GM12878 (cell line): ENCODE measurements around the gene C1orf174. TPM values are rescaled to one million over a fixed set of nuclear protein-coding genes. Genes with fewer than 3 reads are reported as not detected.

Experiments used
- ATAC-seq: fragments of 200-7000 bp; cut with Tn5 transposase; 3 replicates; pipeline ENCODE4 v1.9.1; 2020; ENCODE audit warnings: mild to moderate bottlenecking, moderate library complexity
- BruUV-seq: library from RNA; stranded (reverse); fragments of 400-500 nt; replicated peaks from 2 replicates; lab custom pipeline; 2021; lab: Mats Ljungman, UMichigan
- CTCF ChIA-PET: fragments of 300-600 bp; sonication (Branson Sonifier 250); formaldehyde crosslinking; extraction: SDS; loops from one replicate; lab custom pipeline; 2021; ENCODE audit warnings: inconsistent platforms; lab: Yijun Ruan, JAX
- POLR2A ChIA-PET: fragments of 350-600 bp; formaldehyde crosslinking; extraction: SDS; loops from one replicate; lab custom pipeline; 2021; ENCODE audit warnings: inconsistent platforms; lab: Charles Lee
- RAD21 ChIA-PET: fragments of 300-600 bp; sonication (Branson Sonifier 250); formaldehyde crosslinking; loops from one replicate; lab custom pipeline; 2023; ENCODE audit warnings: antibody characterized with exemption; ENCODE audit not compliant: unreplicated experiment; lab: Charles Lee
- SMC1A ChIA-PET: fragments of 300-600 bp; sonication (Branson Sonifier 250); formaldehyde crosslinking; loops from one replicate; lab custom pipeline; 2023; ENCODE audit not compliant: unreplicated experiment, uncharacterized antibody; lab: Charles Lee
- DNase-seq: peaks from one replicate; pipeline ENCODE4 v3.0.0-alpha.2; 2011; ENCODE audit warnings: low read depth, low spot score
- FAIRE-seq: peaks from 3 replicates; lab custom pipeline; 2011; peaks lifted over from hg19 to GRCh38; lab: Jason Lieb, UNC
- H2AFZ ChIP-seq: 2 replicates; pipeline ENCODE4 v1.6.0; 2011; ENCODE audit warnings: low read depth, low read length, control low read depth; ENCODE audit not compliant: control insufficient read depth
- H3K27ac ChIP-seq: 2 replicates; pipeline ENCODE4 v1.5.1; 2011; ENCODE audit warnings: control low read depth; ENCODE audit not compliant: control insufficient read depth, insufficient read depth
- H3K27me3 ChIP-seq, 2 experiments: replicated peaks in 1 of 2; 2 replicates each; pipeline versions ENCODE4 v1.6.0 to v1.6.1; 2011; ENCODE audit warnings: low read length in 1 of 2; ENCODE audit not compliant: control insufficient read depth in 2 of 2, insufficient read depth in 2 of 2
- H3K36me3 ChIP-seq, 2 experiments: 2 replicates each; pipeline ENCODE4 v1.5.1; 2011; ENCODE audit warnings: low read length in 1 of 2; ENCODE audit not compliant: control insufficient read depth in 2 of 2, insufficient read depth in 2 of 2
- H3K4me1 ChIP-seq: 2 replicates; pipeline ENCODE4 v1.6.1; 2011; ENCODE audit warnings: mild to moderate bottlenecking, low read length, moderate library complexity, mixed read lengths; ENCODE audit not compliant: control insufficient read depth, insufficient read depth
- H3K4me2 ChIP-seq: 2 replicates; pipeline ENCODE4 v1.6.0; 2011; ENCODE audit warnings: control low read depth; ENCODE audit not compliant: control insufficient read depth, insufficient read depth
- H3K4me3 ChIP-seq: fragments of 200-600 bp; sonication (generic); 2 replicates; pipeline ENCODE4 v1.5.1; 2016
- H3K79me2 ChIP-seq: 2 replicates; pipeline ENCODE4 v1.6.0; 2011; ENCODE audit warnings: low read length; ENCODE audit not compliant: control insufficient read depth, insufficient read depth
- H3K9ac ChIP-seq: 2 replicates; pipeline ENCODE4 v1.8.0; 2011; ENCODE audit warnings: low read length, control low read depth, mixed read lengths; ENCODE audit not compliant: control insufficient read depth, insufficient read depth
- H3K9me3 ChIP-seq: replicated peaks from 3 replicates; pipeline ENCODE4 v1.5.1; 2011; ENCODE audit warnings: mild to moderate bottlenecking, low read length; ENCODE audit not compliant: control insufficient read depth, insufficient read depth
- H4K20me1 ChIP-seq: 2 replicates; pipeline ENCODE4 v1.6.0; 2011; ENCODE audit not compliant: control insufficient read depth, insufficient read depth
- CTCF ChIP-seq, 3 experiments: IDR thresholded peaks in 2 of 3; conservative IDR thresholded peaks in 1 of 3; 2 replicates each; pipeline ENCODE4 v1.5.1; 2011; ENCODE audit warnings: low read depth in 3 of 3, low read length in 3 of 3, mild to moderate bottlenecking in 3 of 3, control low read depth in 2 of 3, moderate library complexity in 2 of 3, inconsistent platforms in 1 of 3, mixed read lengths in 1 of 3; ENCODE audit not compliant: control insufficient read depth in 2 of 3, insufficient read depth in 1 of 3; ENCODE audit errors: extremely low read depth in 1 of 3
- EED ChIP-seq: sonication (generic); IDR thresholded peaks from 2 replicates; pipeline ENCODE4 v1.6.1; 2016; ENCODE audit warnings: antibody characterized with exemption, low read depth
- GATAD2B ChIP-seq: fragments of 450-650 bp; conservative IDR thresholded peaks from 2 replicates; pipeline ENCODE4 v1.6.1; 2017; ENCODE audit warnings: low read depth, mild to moderate bottlenecking, moderate library complexity
- JUND ChIP-seq: IDR thresholded peaks from 2 replicates; pipeline ENCODE4 v1.6.1; 2012; ENCODE audit warnings: low read depth, mild to moderate bottlenecking, low read length, improper control_type of control experiment, moderate library complexity
- MTA3 ChIP-seq: IDR thresholded peaks from 2 replicates; pipeline ENCODE4 v1.6.1; 2012; ENCODE audit warnings: low read length, inconsistent platforms, borderline replicate concordance
- PAX8 ChIP-seq: fragments of 450-650 bp; IDR thresholded peaks from 2 replicates; pipeline ENCODE4 v1.6.1; 2017; ENCODE audit warnings: mild to moderate bottlenecking, moderate library complexity
- POLR2AphosphoS2 ChIP-seq: IDR thresholded peaks from 2 replicates; pipeline ENCODE4 v1.6.1; 2011; ENCODE audit warnings: low read depth, mild to moderate bottlenecking, low read length, improper control_type of control experiment, moderate library complexity
- RELB ChIP-seq: fragments of 450-650 bp; IDR thresholded peaks from 2 replicates; pipeline ENCODE4 v1.6.1; 2017; ENCODE audit warnings: low read depth, mild to moderate bottlenecking, moderate library complexity
- SREBF2 ChIP-seq: IDR thresholded peaks from 2 replicates; pipeline ENCODE4 v1.6.1; 2012; ENCODE audit warnings: mild to moderate bottlenecking, low read length
- STAT1 ChIP-seq: fragments of 450-650 bp; conservative IDR thresholded peaks from 2 replicates; pipeline ENCODE4 v1.6.1; 2014; ENCODE audit warnings: antibody characterized with exemption, mild to moderate bottlenecking
- TARDBP ChIP-seq: IDR thresholded peaks from 2 replicates; pipeline ENCODE4 v1.6.1; 2016; ENCODE audit warnings: borderline replicate concordance
- ZNF217 ChIP-seq: fragments of 450-650 bp; IDR thresholded peaks from 2 replicates; pipeline ENCODE4 v1.6.1; 2017; ENCODE audit warnings: antibody characterized with exemption, mild to moderate bottlenecking
- WGBS: methylation state at CpG from one replicate; pipeline ENCODE4 v1.1.6; 2016; ENCODE audit warnings: low lambda C conversion rate; ENCODE audit not compliant: insufficient replicate concordance, insufficient coverage; ENCODE audit errors: missing lambda C conversion rate; 5-methylcytosine and 5-hydroxymethylcytosine counted together
- in situ Hi-C: fragments of 300-500 bp; cut with MboI; formaldehyde crosslinking; loops from 9 replicates; pipeline ENCODE4 v1.14.3; 2018; ENCODE audit warnings: mixed read lengths
- intact Hi-C: fragments of 100-400 bp; cut with micrococcal nuclease; formaldehyde crosslinking; loops from one replicate; pipeline ENCODE4 v1.14.2; 2022; ENCODE audit not compliant: unreplicated experiment
- polyA plus RNA-seq, 11 experiments: library from polyadenylated mRNA; depleted of rRNA in 4 of 11; unstranded in 6 of 11; stranded (reverse) in 5 of 11; fragments of >200 nt; fragmentation: Nextera tagmentation in 4 of 11; fragmentation: Illumina TruSeq in 1 of 11; extraction: Ambion mirVana in 4 of 11; extraction: Trizol in 1 of 11; gene quantifications; 1 replicate in 1 of 11; 2 replicates in 10 of 11; pipeline versions ENCODE4 v1.2.1 to v1.2.3, GENCODE V29; 2011 to 2016; ENCODE audit warnings: inconsistent platforms in 2 of 11, missing spikeins in 2 of 11, low read depth in 1 of 11
- total RNA-seq, 4 experiments: library from RNA; depleted of rRNA in 3 of 4; stranded (reverse); fragments of >200 nt in 3 of 4; fragmentation: Illumina TruSeq in 1 of 4; extraction: Trizol in 1 of 4; gene quantifications; 2 replicates each; pipeline versions ENCODE4 v1.2.1 to v1.2.3, GENCODE V29; 2013 to 2021

The C1orf174 gene
- total and polyA plus RNA-seq, 10 of the 15 experiments (the other 5 are each of a cell fraction or from before 2014, with no cell fraction given): 17.5 to 35.4 (median 25.1) TPM

- Histone ChIP-seq H3K4me3 (no peak overlapping the region), H3K79me2 (no peaks in the 10 kb centered on the region), H3K27me3 (no peaks in the 10 kb centered on the region; a peak in 1 of 4 replicates), H3K4me1 (no peaks in the 10 kb centered on the region), H3K27ac (no peak overlapping the region), H3K36me3 (no peaks in the 10 kb centered on the region), H4K20me1 (no peaks in the 10 kb centered on the region), H2AFZ (no peak overlapping the region), H3K9me3 (no peaks in the 10 kb centered on the region; the same call in 2 of the 3 replicates), H3K4me2 (no peak overlapping the region), H3K9ac (no peak overlapping the region)
- in situ Hi-C loops: no loop called here
- no TSS peak for BruUV-seq
- ChIA-PET SMC1A (no interaction called here), CTCF (no interaction called here), POLR2A (no interaction called here), RAD21 (no interaction called here)
- no peak for DNase-seq
- intact Hi-C loops: no loop called here
- ATAC-seq: no peak
- TF ChIP-seq JUND (no peak), TARDBP (no peak), PAX8 (no peak), RELB (no peak), CTCF (IDR thresholded peaks at IDR 0.05 in 2 of 3, conservative IDR thresholded peaks at IDR 0.05 in 1 of 3; ENCODE audit: control insufficient read depth in 2 of 3, extremely low read depth in 1 of 3, insufficient read depth in 1 of 3, low read depth in 3 of 3, low read length in 3 of 3) (no peak), MTA3 (no peak), GATAD2B (no peak), ZNF217 (no peak), STAT1 (no peak), SREBF2 (no peak), EED (no peak), POLR2AphosphoS2 (no peak)
- FAIRE-seq: no peak
- 48% methylated on average over 11 of the region's 11 CpGs for WGBS
These were observed 43.0 kb upstream of the C1orf174 start for GRCh38 chr1:3943123-3943431.
